SIG-M5 treated with dmso at 0.1 percent for 504 hours (cell line): ENCODE data around the gene TRIM10.
"Not testable (repeated sequence)": the region's sequence is repeated elsewhere in the genome, so short reads cannot be mapped to it uniquely, and the experiment has no call there.

Source experiments
- DNase-seq: peaks from one replicate; lab custom pipeline; 2025; ENCODE audit not compliant: unreplicated experiment; lab: John Stamatoyannopoulos, UW

The TRIM10 gene

GRCh38 chr6:30175765-30176164 lies 14.8 kb upstream of the TRIM10 start:
- no peak for DNase-seq

GRCh38 chr6:30172681-30173080 lies 11.7 kb upstream of the TRIM10 start:
- no peak for DNase-seq

- no peak for DNase-seq
Measured at GRCh38 chr6:30171677-30172471, 10.9 kb upstream of the TRIM10 start.

- DNase-seq = peak; percentile 56
Measured at GRCh38 chr6:30169658-30170614, 8.9 kb upstream of the TRIM10 start.

GRCh38 chr6:30168741-30169140 lies 7.7 kb upstream of the TRIM10 start:
- no peak for DNase-seq

- no peak for DNase-seq
Measured at GRCh38 chr6:30167101-30167500, 6.1 kb upstream of the TRIM10 start.

GRCh38 chr6:30165238-30165637 lies 4.2 kb upstream of the TRIM10 start:
- DNase-seq = not testable (repeated sequence)

- no peak for DNase-seq
Measured at GRCh38 chr6:30164714-30165113, 3.7 kb upstream of the TRIM10 start.

GRCh38 chr6:30163918-30164654 lies 3.1 kb upstream of the TRIM10 start:
- no peak for DNase-seq

GRCh38 chr6:30163090-30163917 lies 2.3 kb upstream of the TRIM10 start, which contains the start of gene TRIM15:
TRIM15 (plus strand) TSS chr6:30163546; CDS start chr6:30163685, 139 bp downstream.
- DNase-seq = no peak

- DNase-seq = no peak
Measured at GRCh38 chr6:30162265-30163089, 1.5 kb upstream of the TRIM10 start.

- DNase-seq = no peak
Measured at GRCh38 chr6:30160008-30160784, 815 bp downstream of the TRIM10 start.

- no peak for DNase-seq
Measured at GRCh38 chr6:30158475-30159040, 2.5 kb downstream of the TRIM10 start.

GRCh38 chr6:30157999-30158398 lies 3.0 kb downstream of the TRIM10 start:
- DNase-seq = peak; percentile 7

- DNase-seq = no peak
Measured at GRCh38 chr6:30157581-30157980, 3.4 kb downstream of the TRIM10 start.

GRCh38 chr6:30156774-30157173 lies 4.2 kb downstream of the TRIM10 start:
- DNase-seq = no peak

- DNase-seq = no peak
Measured at GRCh38 chr6:30156262-30156599, 4.8 kb downstream of the TRIM10 start.

- DNase-seq = no peak
Measured at GRCh38 chr6:30155520-30156261, 5.3 kb downstream of the TRIM10 start.
